Ramos (cell line): ENCODE results near the gene IDH2.

ENCODE experiments used
- in situ Hi-C: fragments of 300-500 bp; cut with MboI; formaldehyde crosslinking; loops from one replicate; pipeline ENCODE4 v1.14.3; 2022; ENCODE audit warnings: low sequenced_read_pairs; ENCODE audit not compliant: unreplicated experiment

The IDH2 gene

DNA sequence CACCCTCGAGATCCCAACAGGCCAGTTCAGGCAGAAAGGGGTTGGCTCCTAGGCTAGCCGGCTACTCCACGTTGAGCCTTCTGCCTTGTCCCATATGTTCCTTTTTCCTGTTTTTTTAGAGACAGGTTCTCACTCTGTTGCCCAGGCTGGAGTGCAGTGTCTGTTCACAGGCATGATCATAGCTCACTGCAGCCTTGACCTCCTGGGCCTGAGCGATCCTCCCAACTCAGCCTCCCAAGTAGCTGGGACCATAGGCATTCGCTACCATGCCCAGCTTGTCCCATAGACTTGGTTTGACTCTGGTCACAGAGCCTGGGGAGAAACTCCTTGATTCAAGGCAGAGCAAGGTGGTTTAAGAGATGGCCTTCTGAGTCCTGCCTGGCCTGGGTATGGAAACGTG lies 68.8 kb downstream of the IDH2 start:
- in situ Hi-C loops, result no loop called here
